Hepatocyte (in vitro differentiated cells): ENCODE data around the gene SCGB1D1.

Experiments
- EZH2 ChIP-seq: fragments of 200-600 bp; sonication (generic); IDR thresholded peaks from 2 replicates; pipeline ENCODE4 v1.6.1; 2016; ENCODE audit warnings: antibody characterized with exemption, mild to moderate bottlenecking, borderline replicate concordance
- EZH2phosphoT487 ChIP-seq: fragments of 200-600 bp; sonication (generic); IDR thresholded peaks from one replicate; pipeline ENCODE4 v1.6.1; 2018; ENCODE audit warnings: antibody characterized with exemption, mild to moderate bottlenecking, low read depth, moderate library complexity; ENCODE audit not compliant: unreplicated experiment, severe bottlenecking
- TF ChIP-seq, protein P1 (sequence below): fragments of 200-600 bp; sonication (generic); IDR thresholded peaks from 2 replicates; pipeline ENCODE4 v1.5.1; 2016; ENCODE audit warnings: antibody characterized with exemption, mild to moderate bottlenecking; ENCODE audit not compliant: poor library complexity

DNA sequence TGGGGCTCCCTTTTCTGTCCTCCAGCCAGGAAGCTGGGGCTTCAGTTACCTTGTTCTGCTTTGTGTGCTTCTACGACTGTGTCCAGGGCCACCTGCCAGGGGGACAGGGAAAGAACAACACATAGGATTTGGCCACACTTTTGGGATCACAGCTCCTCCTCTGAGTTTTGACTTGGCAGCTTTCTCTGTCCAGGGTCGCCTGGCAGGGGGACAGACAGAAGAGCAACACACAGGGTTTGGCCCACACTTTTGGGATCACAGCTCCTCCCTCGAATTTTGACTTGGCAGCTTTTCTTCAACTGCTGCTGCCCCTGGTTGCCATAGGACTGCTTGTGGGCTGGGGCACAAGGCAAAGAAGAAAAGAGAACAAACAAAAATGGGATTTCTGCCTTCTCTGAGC, 47.1 kb upstream of the SCGB1D1 start:
- TF ChIP-seq EZH2 (no peak), EZH2phosphoT487 (no peak)
- TF ChIP-seq, protein P1, sequence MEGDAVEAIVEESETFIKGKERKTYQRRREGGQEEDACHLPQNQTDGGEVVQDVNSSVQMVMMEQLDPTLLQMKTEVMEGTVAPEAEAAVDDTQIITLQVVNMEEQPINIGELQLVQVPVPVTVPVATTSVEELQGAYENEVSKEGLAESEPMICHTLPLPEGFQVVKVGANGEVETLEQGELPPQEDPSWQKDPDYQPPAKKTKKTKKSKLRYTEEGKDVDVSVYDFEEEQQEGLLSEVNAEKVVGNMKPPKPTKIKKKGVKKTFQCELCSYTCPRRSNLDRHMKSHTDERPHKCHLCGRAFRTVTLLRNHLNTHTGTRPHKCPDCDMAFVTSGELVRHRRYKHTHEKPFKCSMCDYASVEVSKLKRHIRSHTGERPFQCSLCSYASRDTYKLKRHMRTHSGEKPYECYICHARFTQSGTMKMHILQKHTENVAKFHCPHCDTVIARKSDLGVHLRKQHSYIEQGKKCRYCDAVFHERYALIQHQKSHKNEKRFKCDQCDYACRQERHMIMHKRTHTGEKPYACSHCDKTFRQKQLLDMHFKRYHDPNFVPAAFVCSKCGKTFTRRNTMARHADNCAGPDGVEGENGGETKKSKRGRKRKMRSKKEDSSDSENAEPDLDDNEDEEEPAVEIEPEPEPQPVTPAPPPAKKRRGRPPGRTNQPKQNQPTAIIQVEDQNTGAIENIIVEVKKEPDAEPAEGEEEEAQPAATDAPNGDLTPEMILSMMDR, result no peak
